Measurements from ENCODE around the gene TMEM219.
"Not testable (repeated sequence)": the region's sequence is repeated elsewhere in the genome, so short reads cannot be mapped to it uniquely, and the experiment has no call there.

The TMEM219 gene

DNA sequence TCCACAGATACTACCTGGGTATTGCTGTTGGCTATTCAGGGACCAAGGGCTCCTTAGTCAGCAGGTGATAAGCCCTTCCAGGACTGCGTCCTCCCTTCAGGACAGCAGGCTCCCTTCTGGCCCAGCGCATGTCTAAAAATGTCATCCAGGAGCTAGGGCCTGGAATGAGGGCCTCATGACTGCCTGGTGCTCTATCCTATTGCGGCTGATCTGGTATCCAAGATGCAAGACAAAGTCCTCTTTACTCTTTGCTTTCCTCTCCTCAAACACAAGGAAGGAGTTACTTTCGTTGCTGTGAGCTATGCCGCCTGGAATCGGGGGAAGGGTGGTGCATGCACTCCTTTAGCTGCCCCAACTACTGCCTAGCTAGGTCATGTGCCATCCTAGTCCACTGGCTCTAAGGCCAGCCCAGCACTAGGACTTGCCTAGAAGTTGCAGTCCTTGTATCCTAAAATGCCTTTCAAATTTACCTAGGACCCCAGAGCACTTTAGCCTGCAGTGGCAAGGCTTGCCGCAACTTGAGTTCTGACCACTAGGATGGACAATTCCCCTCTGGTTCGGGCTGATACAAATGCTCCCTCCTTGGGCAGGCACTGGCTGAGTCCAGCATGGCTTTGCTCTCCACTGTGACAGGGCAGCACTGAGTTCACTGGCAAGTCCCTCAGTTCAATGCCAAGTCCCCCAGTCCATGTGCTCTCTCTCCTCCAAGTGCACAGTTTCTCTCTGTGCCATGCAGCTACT, 10.1 kb upstream of the TMEM219 start:
- Histone ChIP-seq H3K27ac (replicated peaks; ENCODE audit: low read length) (no peak overlapping the region), H2AK5ac (ENCODE audit: low read depth, low read length) (no peak overlapping the region), H3K4me2 (ENCODE audit: insufficient read depth, low read length, poor library complexity, severe bottlenecking) (no peak overlapping the region), H3K14ac (ENCODE audit: low read length) (peak overlapping the region; percentile 58), H3K27me3 (ENCODE audit: control insufficient read depth in 3 of 3, insufficient read depth in 3 of 3, low read depth in 1 of 3, low read length in 3 of 3) (no peaks in the 10 kb centered on the region), H2BK5ac (ENCODE audit: low read length) (no peak overlapping the region), H3K4me1 (ENCODE audit: control insufficient read depth in 2 of 2, insufficient read depth in 1 of 2, low read depth in 1 of 2, low read length in 2 of 2) (no peaks in the 10 kb centered on the region), H3K36me3 (replicated peaks in 1 of 2; ENCODE audit: control insufficient read depth in 2 of 2, insufficient read depth in 2 of 2, low read length in 2 of 2) (no peaks in the 10 kb centered on the region), H4K8ac (ENCODE audit: low read depth, low read length) (no peak overlapping the region), H3K9ac (ENCODE audit: low read depth, low read length, poor library complexity) (peak overlapping the region; percentile 74), H2AFZ (ENCODE audit: low read length) (no peak overlapping the region), H2BK120ac (ENCODE audit: low read depth, low read length) (no peak overlapping the region), H3K4me3 (ENCODE audit: low read length in 2 of 2) (no peak overlapping the region), H4K91ac (ENCODE audit: low read depth, low read length, poor library complexity) (no peak overlapping the region), H2BK12ac (ENCODE audit: low read length) (no peak overlapping the region), H3K4ac (ENCODE audit: low read length) (no peak overlapping the region), H3K9me3 (replicated peaks in 1 of 2; ENCODE audit: control insufficient read depth in 2 of 2, insufficient read depth in 1 of 2, low read depth in 1 of 2, low read length in 2 of 2) (peaks cover 0 to 3% of the 10 kb centered on the region in 2 donors), H2BK15ac (ENCODE audit: low read length) (no peak overlapping the region), H3K23ac (ENCODE audit: low read depth, low read length, poor library complexity) (no peak overlapping the region), H3K18ac (ENCODE audit: low read length) (peak overlapping the region; percentile 70), H3K79me1 (ENCODE audit: low read depth, low read length) (no peaks in the 10 kb centered on the region)
- WGBS, 2 donors (ENCODE audit: extremely low coverage in 2 of 2, insufficient read length in 2 of 2, insufficient replicate concordance in 1 of 2): no CpG with 5 or more reads among the region's 8 CpGs
- DNase-seq (ENCODE audit: low spot score): no peak

DNA sequence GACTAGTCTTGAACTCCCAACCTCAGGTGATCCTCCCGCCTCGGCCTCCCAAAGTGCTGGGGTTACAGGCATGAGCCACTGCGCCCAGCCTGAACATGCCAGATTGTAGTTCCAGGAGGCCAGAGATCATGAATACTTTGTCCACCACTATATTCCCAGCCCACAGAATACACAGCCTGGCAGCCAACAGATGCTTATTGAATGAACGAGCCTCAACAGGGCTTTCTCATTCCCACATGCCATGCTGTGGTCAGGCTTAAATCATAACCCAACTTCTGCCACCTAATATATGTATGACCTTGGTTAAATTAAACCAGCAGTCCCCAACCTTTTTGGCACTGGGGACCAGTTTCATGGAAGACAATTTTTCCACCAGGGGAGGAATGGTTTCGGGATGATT, 3.1 kb upstream of the TMEM219 start:
- no peak for DNase-seq (ENCODE audit: low spot score)
- Histone ChIP-seq H2BK5ac (ENCODE audit: low read length) (no peak overlapping the region), H4K8ac (ENCODE audit: low read depth, low read length) (no peak overlapping the region), H2BK15ac (ENCODE audit: low read length) (no peak overlapping the region), H2BK12ac (ENCODE audit: low read length) (no peak overlapping the region), H3K4ac (ENCODE audit: low read length) (no peak overlapping the region), H2AK5ac (ENCODE audit: low read depth, low read length) (no peak overlapping the region), H2AFZ (ENCODE audit: low read length) (no peak overlapping the region), H3K27me3 (ENCODE audit: control insufficient read depth in 3 of 3, insufficient read depth in 3 of 3, low read depth in 1 of 3, low read length in 3 of 3) (no peaks in the 10 kb centered on the region), H3K18ac (ENCODE audit: low read length) (no peak overlapping the region), H3K23ac (ENCODE audit: low read depth, low read length, poor library complexity) (no peak overlapping the region), H3K36me3 (replicated peaks in 1 of 2; ENCODE audit: control insufficient read depth in 2 of 2, insufficient read depth in 2 of 2, low read length in 2 of 2) (peaks cover 1 to 3% of the 10 kb centered on the region in 2 donors), H3K4me3 (ENCODE audit: low read length in 2 of 2) (no peak overlapping the region), H3K79me1 (ENCODE audit: low read depth, low read length) (no peaks in the 10 kb centered on the region), H3K9ac (ENCODE audit: low read depth, low read length, poor library complexity) (peak overlapping the region; percentile 50), H3K4me2 (ENCODE audit: insufficient read depth, low read length, poor library complexity, severe bottlenecking) (no peak overlapping the region), H3K4me1 (ENCODE audit: control insufficient read depth in 2 of 2, insufficient read depth in 1 of 2, low read depth in 1 of 2, low read length in 2 of 2) (peaks cover 0 to 3% of the 10 kb centered on the region in 2 donors), H3K14ac (ENCODE audit: low read length) (no peak overlapping the region), H3K9me3 (replicated peaks in 1 of 2; ENCODE audit: control insufficient read depth in 2 of 2, insufficient read depth in 1 of 2, low read depth in 1 of 2, low read length in 2 of 2) (peaks cover 0 to 4% of the 10 kb centered on the region in 2 donors), H4K91ac (ENCODE audit: low read depth, low read length, poor library complexity) (no peak overlapping the region), H3K27ac (replicated peaks; ENCODE audit: low read length) (no peak overlapping the region), H2BK120ac (ENCODE audit: low read depth, low read length) (no peak overlapping the region)
- WGBS, 2 donors (ENCODE audit: extremely low coverage in 2 of 2, insufficient read length in 2 of 2, insufficient replicate concordance in 1 of 2): no CpG with 5 or more reads among the region's 5 CpGs

DNA sequence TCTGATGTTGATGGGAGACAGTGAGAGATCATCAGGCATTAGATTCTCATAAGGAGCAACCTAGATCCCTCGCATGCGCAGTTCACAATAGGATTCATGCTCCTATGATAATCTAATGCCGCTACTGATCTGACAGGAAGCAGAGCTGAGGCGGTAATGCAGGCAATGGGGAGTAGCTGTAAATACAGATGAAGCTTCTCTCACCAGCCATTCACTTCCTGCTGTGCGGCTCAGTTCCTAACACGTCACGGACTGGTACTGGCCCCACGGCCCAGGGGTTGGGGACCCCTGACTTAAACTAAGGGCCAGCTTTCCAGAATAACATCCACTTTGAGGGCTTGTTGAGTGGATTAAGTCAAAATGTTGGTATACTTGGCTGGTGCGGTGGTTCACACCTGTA, 2.6 kb upstream of the TMEM219 start:
- DNase-seq (ENCODE audit: low spot score): no peak
- no peak overlapping the region for H2BK5ac ChIP-seq (ENCODE audit: low read length)

DNA sequence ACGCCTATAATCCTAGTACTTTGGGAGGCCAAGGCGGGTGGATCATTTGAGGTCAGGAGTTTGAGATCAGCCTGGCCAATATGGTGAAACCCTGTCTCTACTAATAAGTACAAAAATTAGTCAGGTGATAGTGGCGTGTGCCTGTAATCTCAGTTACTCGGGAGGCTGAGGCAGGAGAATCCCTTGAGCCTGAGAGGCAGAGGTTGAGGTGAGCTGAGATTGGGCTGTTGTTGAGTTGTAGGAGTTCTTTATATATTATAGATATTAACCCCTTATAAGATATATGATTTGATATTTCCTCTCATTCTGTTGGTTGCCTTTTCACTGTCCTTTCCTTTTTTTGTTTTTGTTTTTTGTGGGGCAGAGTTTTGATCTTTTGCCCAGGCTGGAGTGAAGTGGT, 2.1 kb upstream of the TMEM219 start:
- not testable (repeated sequence) for H3K4ac ChIP-seq (ENCODE audit: low read length); H2BK120ac ChIP-seq (ENCODE audit: low read depth, low read length); H4K8ac ChIP-seq (ENCODE audit: low read depth, low read length); H4K91ac ChIP-seq (ENCODE audit: low read depth, low read length, poor library complexity); H2BK15ac ChIP-seq (ENCODE audit: low read length); DNase-seq (ENCODE audit: low spot score); H3K27ac ChIP-seq (replicated peaks; ENCODE audit: low read length); H2AK5ac ChIP-seq (ENCODE audit: low read depth, low read length); H3K36me3 ChIP-seq (replicated peaks in 1 of 2; ENCODE audit: control insufficient read depth in 2 of 2, insufficient read depth in 2 of 2, low read length in 2 of 2); H3K14ac ChIP-seq (ENCODE audit: low read length); H3K4me3 ChIP-seq (ENCODE audit: low read length in 2 of 2); H3K4me2 ChIP-seq (ENCODE audit: insufficient read depth, low read length, poor library complexity, severe bottlenecking); H3K18ac ChIP-seq (ENCODE audit: low read length); H3K4me1 ChIP-seq (ENCODE audit: control insufficient read depth in 2 of 2, insufficient read depth in 1 of 2, low read depth in 1 of 2, low read length in 2 of 2); H3K9me3 ChIP-seq (replicated peaks in 1 of 2; ENCODE audit: control insufficient read depth in 2 of 2, insufficient read depth in 1 of 2, low read depth in 1 of 2, low read length in 2 of 2); H2BK5ac ChIP-seq (ENCODE audit: low read length); H3K27me3 ChIP-seq (ENCODE audit: control insufficient read depth in 3 of 3, insufficient read depth in 3 of 3, low read depth in 1 of 3, low read length in 3 of 3); H3K79me1 ChIP-seq (ENCODE audit: low read depth, low read length); H3K23ac ChIP-seq (ENCODE audit: low read depth, low read length, poor library complexity); H2AFZ ChIP-seq (ENCODE audit: low read length); H3K9ac ChIP-seq (ENCODE audit: low read depth, low read length, poor library complexity); H2BK12ac ChIP-seq (ENCODE audit: low read length)
- WGBS, 2 donors (ENCODE audit: extremely low coverage in 2 of 2, insufficient read length in 2 of 2, insufficient replicate concordance in 1 of 2): no CpG with 5 or more reads among the region's 4 CpGs

More for the DNA sequence above, 2.6 kb upstream of the TMEM219 start:
- Histone ChIP-seq H2AFZ (ENCODE audit: low read length) (no peak overlapping the region), H3K4me2 (ENCODE audit: insufficient read depth, low read length, poor library complexity, severe bottlenecking) (no peak overlapping the region), H3K27me3 (ENCODE audit: control insufficient read depth in 3 of 3, insufficient read depth in 3 of 3, low read depth in 1 of 3, low read length in 3 of 3) (no peaks in the 10 kb centered on the region), H3K9me3 (replicated peaks in 1 of 2; ENCODE audit: control insufficient read depth in 2 of 2, insufficient read depth in 1 of 2, low read depth in 1 of 2, low read length in 2 of 2) (peaks cover 0 to 4% of the 10 kb centered on the region in 2 donors), H3K36me3 (replicated peaks in 1 of 2; ENCODE audit: control insufficient read depth in 2 of 2, insufficient read depth in 2 of 2, low read length in 2 of 2) (peaks cover 1 to 3% of the 10 kb centered on the region in 2 donors), H2BK12ac (ENCODE audit: low read length) (no peak overlapping the region), H3K27ac (replicated peaks; ENCODE audit: low read length) (no peak overlapping the region), H3K14ac (ENCODE audit: low read length) (no peak overlapping the region), H2AK5ac (ENCODE audit: low read depth, low read length) (no peak overlapping the region), H3K18ac (ENCODE audit: low read length) (no peak overlapping the region), H4K91ac (ENCODE audit: low read depth, low read length, poor library complexity) (no peak overlapping the region), H3K4me1 (ENCODE audit: control insufficient read depth in 2 of 2, insufficient read depth in 1 of 2, low read depth in 1 of 2, low read length in 2 of 2) (peaks cover 0 to 3% of the 10 kb centered on the region in 2 donors), H3K9ac (ENCODE audit: low read depth, low read length, poor library complexity) (no peak overlapping the region), H4K8ac (ENCODE audit: low read depth, low read length) (no peak overlapping the region), H3K4me3 (ENCODE audit: low read length in 2 of 2) (no peak overlapping the region), H3K4ac (ENCODE audit: low read length) (no peak overlapping the region), H2BK15ac (ENCODE audit: low read length) (no peak overlapping the region), H3K23ac (ENCODE audit: low read depth, low read length, poor library complexity) (no peak overlapping the region), H3K79me1 (ENCODE audit: low read depth, low read length) (no peaks in the 10 kb centered on the region), H2BK120ac (ENCODE audit: low read depth, low read length) (no peak overlapping the region)
- WGBS, 2 donors (ENCODE audit: extremely low coverage in 2 of 2, insufficient read length in 2 of 2, insufficient replicate concordance in 1 of 2): no CpG with 5 or more reads among the region's 9 CpGs
